ENCODE results near the gene JAK2.
"Not testable (repeated sequence)": the region's sequence is repeated elsewhere in the genome, so short reads cannot be mapped to it uniquely, and the experiment has no call there.

JAK2 gene

GRCh38 chr9:5031941-5032340 lies 46.9 kb downstream of the JAK2 start:
- not testable (repeated sequence) for H2BK5ac ChIP-seq (ENCODE audit: low read length); H3K36me3 ChIP-seq (ENCODE audit: control insufficient read depth, insufficient read depth, low read length); DNase-seq; H3K18ac ChIP-seq (ENCODE audit: low read length); H2BK15ac ChIP-seq (replicated peaks; ENCODE audit: low read depth); H2AK5ac ChIP-seq (ENCODE audit: low read length); H3K4ac ChIP-seq (ENCODE audit: low read depth, low read length); H3K27me3 ChIP-seq (ENCODE audit: insufficient read depth, low read length, poor library complexity); H3K4me1 ChIP-seq (ENCODE audit: control insufficient read depth, low read depth, low read length); H4K8ac ChIP-seq (ENCODE audit: low read depth, low read length); H3K9ac ChIP-seq (ENCODE audit: low read length); H3K4me2 ChIP-seq (ENCODE audit: low read length); H3K23ac ChIP-seq (ENCODE audit: low read length); H3K79me1 ChIP-seq (ENCODE audit: low read length); H3K27ac ChIP-seq (ENCODE audit: low read depth, low read length); H3K4me3 ChIP-seq (ENCODE audit: low read length); H3K79me2 ChIP-seq (ENCODE audit: control insufficient read depth, insufficient read depth, low read length); H4K5ac ChIP-seq (ENCODE audit: low read length); H3K56ac ChIP-seq (ENCODE audit: low read length); H2BK120ac ChIP-seq (ENCODE audit: low read depth, low read length)
- no CpG with 5 or more reads among the region's 19 CpGs for WGBS (ENCODE audit: extremely low coverage, insufficient coverage, low lambda C conversion rate)

DNA sequence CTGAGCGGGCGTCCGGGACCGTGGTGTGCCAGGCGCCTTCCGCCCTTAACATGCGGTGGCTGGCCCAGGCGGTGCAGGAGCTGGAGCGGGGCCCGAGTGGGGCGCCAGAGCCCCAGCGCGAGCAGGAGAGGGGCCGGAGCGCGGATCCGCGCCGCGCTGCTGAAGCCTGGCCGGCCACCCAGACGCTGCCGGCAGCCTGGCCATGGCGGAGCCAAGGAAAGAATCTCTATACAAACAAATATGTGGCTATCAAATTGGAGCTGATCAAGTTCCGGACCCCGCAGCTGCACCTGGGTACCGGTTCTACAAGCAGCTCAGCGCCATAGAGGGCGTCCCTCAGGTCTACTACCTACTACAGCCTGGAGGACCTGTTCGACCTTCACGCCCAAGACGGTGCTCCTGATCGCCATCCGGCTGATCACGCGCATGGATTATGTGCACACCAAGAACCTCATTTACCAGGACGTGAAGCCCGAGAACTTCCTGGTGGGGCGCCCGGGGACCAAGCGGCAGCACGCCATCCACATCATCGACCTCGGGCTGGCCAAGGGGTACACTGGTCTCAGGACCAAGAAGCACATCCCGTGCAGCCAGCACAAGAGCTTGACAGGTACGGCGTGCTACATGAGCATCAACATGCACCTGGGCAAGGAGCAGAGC lies 55.8 kb downstream of the JAK2 start:
- Histone ChIP-seq H4K5ac (ENCODE audit: low read length) (no peak overlapping the region), H2AK5ac (ENCODE audit: low read length) (no peak overlapping the region), H2BK15ac (replicated peaks; ENCODE audit: low read depth) (no peak overlapping the region), H2BK120ac (ENCODE audit: low read depth, low read length) (no peak overlapping the region), H4K8ac (ENCODE audit: low read depth, low read length) (no peak overlapping the region), H3K27ac (ENCODE audit: low read depth, low read length) (no peak overlapping the region), H3K9ac (ENCODE audit: low read length) (no peak overlapping the region), H3K18ac (ENCODE audit: low read length) (no peak overlapping the region), H3K56ac (ENCODE audit: low read length) (no peak overlapping the region), H3K23ac (ENCODE audit: low read length) (no peak overlapping the region), H2BK5ac (ENCODE audit: low read length) (no peak overlapping the region), H3K4ac (ENCODE audit: low read depth, low read length) (no peak overlapping the region), H3K4me2 (ENCODE audit: low read length) (no peak overlapping the region), H3K4me1 (ENCODE audit: control insufficient read depth, low read depth, low read length) (no peaks in the 10 kb centered on the region), H3K36me3 (ENCODE audit: control insufficient read depth, insufficient read depth, low read length) (no peaks in the 10 kb centered on the region), H3K4me3 (ENCODE audit: low read length) (no peak overlapping the region), H3K27me3 (ENCODE audit: insufficient read depth, low read length, poor library complexity) (no peaks in the 10 kb centered on the region), H3K79me2 (ENCODE audit: control insufficient read depth, insufficient read depth, low read length) (no peaks in the 10 kb centered on the region), H3K79me1 (ENCODE audit: low read length) (no peaks in the 10 kb centered on the region)
- WGBS (ENCODE audit: extremely low coverage, insufficient coverage, low lambda C conversion rate) = no CpG with 5 or more reads among the region's 47 CpGs
- no peak for DNase-seq

DNA sequence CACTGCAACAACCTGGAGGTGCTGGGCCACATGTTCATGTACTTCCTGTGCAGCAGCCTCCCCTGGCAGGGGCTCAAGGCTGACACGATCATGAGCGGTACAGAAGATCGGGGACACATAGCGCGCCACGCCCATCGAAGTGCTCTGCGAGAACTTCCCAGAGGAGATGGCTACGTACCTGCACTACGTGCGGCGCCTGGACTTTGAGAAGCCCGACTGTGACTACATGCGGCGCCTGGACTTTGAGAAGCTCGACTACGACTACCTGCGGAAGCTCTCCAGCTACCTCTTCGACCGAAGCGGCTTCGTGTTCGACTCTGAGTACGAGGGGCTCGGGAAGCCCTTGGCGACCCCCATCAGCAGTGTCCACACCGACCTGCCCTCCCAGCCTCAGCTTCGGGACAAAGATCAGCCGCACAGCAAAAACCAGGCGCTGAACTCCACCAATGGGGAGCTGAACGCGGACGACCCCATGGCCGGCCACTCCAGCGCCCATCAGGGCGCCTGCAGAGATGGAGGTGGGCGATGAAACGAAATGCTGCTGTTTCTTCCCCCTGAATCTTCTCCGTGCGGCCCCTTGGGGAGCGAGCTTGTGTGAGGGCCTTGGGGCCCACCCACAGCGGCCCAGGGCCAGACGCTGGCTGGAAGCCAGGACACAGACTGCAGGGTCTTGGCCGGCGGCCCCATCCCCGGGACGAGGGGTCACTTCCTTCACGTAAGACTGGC lies 56.5 kb downstream of the JAK2 start:
- no CpG with 5 or more reads among the region's 48 CpGs for WGBS (ENCODE audit: extremely low coverage, insufficient coverage, low lambda C conversion rate)
- no peak overlapping the region for H3K23ac ChIP-seq (ENCODE audit: low read length)
- H4K5ac ChIP-seq (ENCODE audit: low read length) = no peak overlapping the region
- H3K79me1 ChIP-seq (ENCODE audit: low read length) = no peaks in the 10 kb centered on the region
- no peak overlapping the region for H2BK5ac ChIP-seq (ENCODE audit: low read length)
- H3K4me1 ChIP-seq (ENCODE audit: control insufficient read depth, low read depth, low read length) = no peaks in the 10 kb centered on the region
- no peak overlapping the region for H2BK120ac ChIP-seq (ENCODE audit: low read depth, low read length)
- H4K8ac ChIP-seq (ENCODE audit: low read depth, low read length) = no peak overlapping the region
- no peaks in the 10 kb centered on the region for H3K36me3 ChIP-seq (ENCODE audit: control insufficient read depth, insufficient read depth, low read length)
- no peak overlapping the region for H2AK5ac ChIP-seq (ENCODE audit: low read length)
- no peak overlapping the region for H3K4ac ChIP-seq (ENCODE audit: low read depth, low read length)
- no peak overlapping the region for H3K4me3 ChIP-seq (ENCODE audit: low read length)
- H3K18ac ChIP-seq (ENCODE audit: low read length) = no peak overlapping the region
- H3K56ac ChIP-seq (ENCODE audit: low read length) = no peak overlapping the region
- H3K27ac ChIP-seq (ENCODE audit: low read depth, low read length) = no peak overlapping the region
- H3K9ac ChIP-seq (ENCODE audit: low read length) = no peak overlapping the region
- H2BK15ac ChIP-seq (replicated peaks; ENCODE audit: low read depth) = no peak overlapping the region
- H3K27me3 ChIP-seq (ENCODE audit: insufficient read depth, low read length, poor library complexity) = no peaks in the 10 kb centered on the region
- no peak for DNase-seq
- H3K4me2 ChIP-seq (ENCODE audit: low read length) = no peak overlapping the region
- H3K79me2 ChIP-seq (ENCODE audit: control insufficient read depth, insufficient read depth, low read length) = no peaks in the 10 kb centered on the region

DNA sequence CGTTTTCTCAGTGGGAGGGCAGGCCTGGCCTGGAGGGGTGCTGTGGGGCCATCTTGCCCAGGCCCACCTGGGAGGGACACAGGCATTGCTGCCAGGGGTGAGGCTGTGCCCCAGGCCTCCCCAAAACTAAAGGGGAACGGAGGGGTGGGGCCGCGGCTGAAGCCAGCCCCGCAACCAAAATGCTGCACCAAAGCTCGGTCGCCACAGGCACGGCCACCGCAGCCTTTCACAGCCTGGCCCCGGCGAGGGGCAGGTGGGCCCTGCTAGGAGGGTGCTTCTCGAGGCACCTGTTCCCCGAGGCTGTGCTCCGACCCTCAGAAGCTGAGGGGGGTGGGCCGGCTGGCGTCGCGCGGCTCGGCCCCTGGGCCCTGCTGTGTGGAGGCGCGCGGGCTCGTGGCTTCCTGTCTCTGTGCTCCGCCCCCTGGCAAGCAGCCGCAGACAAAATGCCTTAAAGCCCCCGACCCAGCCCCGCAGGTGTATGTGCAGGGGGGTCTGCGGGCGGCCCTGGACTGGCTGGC lies 57.6 kb downstream of the JAK2 start:
- no peak overlapping the region for H3K18ac ChIP-seq (ENCODE audit: low read length)
- H3K27me3 ChIP-seq (ENCODE audit: insufficient read depth, low read length, poor library complexity) = no peaks in the 10 kb centered on the region
- H3K56ac ChIP-seq (ENCODE audit: low read length) = no peak overlapping the region
- no peak overlapping the region for H3K4ac ChIP-seq (ENCODE audit: low read depth, low read length)
- H3K4me3 ChIP-seq (ENCODE audit: low read length) = no peak overlapping the region
- H2BK120ac ChIP-seq (ENCODE audit: low read depth, low read length) = no peak overlapping the region
- H4K8ac ChIP-seq (ENCODE audit: low read depth, low read length) = no peak overlapping the region
- no peak overlapping the region for H3K9ac ChIP-seq (ENCODE audit: low read length)
- no peak overlapping the region for H2BK5ac ChIP-seq (ENCODE audit: low read length)
- H3K27ac ChIP-seq (ENCODE audit: low read depth, low read length) = no peak overlapping the region
- H3K36me3 ChIP-seq (ENCODE audit: control insufficient read depth, insufficient read depth, low read length) = no peaks in the 10 kb centered on the region
- no peak overlapping the region for H3K23ac ChIP-seq (ENCODE audit: low read length)
- no peak overlapping the region for H3K4me2 ChIP-seq (ENCODE audit: low read length)
- DNase-seq = no peak
- H3K79me1 ChIP-seq (ENCODE audit: low read length) = no peaks in the 10 kb centered on the region
- H3K4me1 ChIP-seq (ENCODE audit: control insufficient read depth, low read depth, low read length) = no peaks in the 10 kb centered on the region
- no peak overlapping the region for H2BK15ac ChIP-seq (replicated peaks; ENCODE audit: low read depth)
- H3K79me2 ChIP-seq (ENCODE audit: control insufficient read depth, insufficient read depth, low read length) = no peaks in the 10 kb centered on the region
- no peak overlapping the region for H2AK5ac ChIP-seq (ENCODE audit: low read length)
- no CpG with 5 or more reads among the region's 30 CpGs for WGBS (ENCODE audit: extremely low coverage, insufficient coverage, low lambda C conversion rate)
- H4K5ac ChIP-seq (ENCODE audit: low read length) = no peak overlapping the region

GRCh38 chr9:5043381-5043780 lies 58.3 kb downstream of the JAK2 start:
- no CpG with 5 or more reads among the region's 3 CpGs for WGBS (ENCODE audit: extremely low coverage, insufficient coverage, low lambda C conversion rate)

More at GRCh38 chr9:5043381-5043780, 58.3 kb downstream of the JAK2 start:
- Histone ChIP-seq H3K4me1 (ENCODE audit: control insufficient read depth, low read depth, low read length) (no peaks in the 10 kb centered on the region), H3K27ac (ENCODE audit: low read depth, low read length) (no peak overlapping the region), H2AK5ac (ENCODE audit: low read length) (no peak overlapping the region), H4K5ac (ENCODE audit: low read length) (no peak overlapping the region), H3K9ac (ENCODE audit: low read length) (no peak overlapping the region), H3K56ac (ENCODE audit: low read length) (no peak overlapping the region), H3K36me3 (ENCODE audit: control insufficient read depth, insufficient read depth, low read length) (no peaks in the 10 kb centered on the region), H2BK15ac (replicated peaks; ENCODE audit: low read depth) (no peak overlapping the region), H3K23ac (ENCODE audit: low read length) (no peak overlapping the region), H3K79me1 (ENCODE audit: low read length) (no peaks in the 10 kb centered on the region), H3K79me2 (ENCODE audit: control insufficient read depth, insufficient read depth, low read length) (no peaks in the 10 kb centered on the region), H4K8ac (ENCODE audit: low read depth, low read length) (no peak overlapping the region), H3K27me3 (ENCODE audit: insufficient read depth, low read length, poor library complexity) (no peaks in the 10 kb centered on the region), H3K18ac (ENCODE audit: low read length) (no peak overlapping the region), H2BK5ac (ENCODE audit: low read length) (no peak overlapping the region), H3K4ac (ENCODE audit: low read depth, low read length) (no peak overlapping the region), H2BK120ac (ENCODE audit: low read depth, low read length) (no peak overlapping the region), H3K4me2 (ENCODE audit: low read length) (no peak overlapping the region), H3K4me3 (ENCODE audit: low read length) (no peak overlapping the region)
- DNase-seq = no peak

Data from mesendoderm (in vitro differentiated cells).